Inflammatory macrophage (primary cell): Measurements from ENCODE around the gene TIMP3.
A peak's percentile ranks its signal among the peaks of the same experiment; 100 is the strongest.

Experiments used
- DNase-seq, 2 donors: peaks; one replicate each; pipeline ENCODE4 v3.0.0-alpha.2; 2020 to 2022

Gene TIMP3

DNA sequence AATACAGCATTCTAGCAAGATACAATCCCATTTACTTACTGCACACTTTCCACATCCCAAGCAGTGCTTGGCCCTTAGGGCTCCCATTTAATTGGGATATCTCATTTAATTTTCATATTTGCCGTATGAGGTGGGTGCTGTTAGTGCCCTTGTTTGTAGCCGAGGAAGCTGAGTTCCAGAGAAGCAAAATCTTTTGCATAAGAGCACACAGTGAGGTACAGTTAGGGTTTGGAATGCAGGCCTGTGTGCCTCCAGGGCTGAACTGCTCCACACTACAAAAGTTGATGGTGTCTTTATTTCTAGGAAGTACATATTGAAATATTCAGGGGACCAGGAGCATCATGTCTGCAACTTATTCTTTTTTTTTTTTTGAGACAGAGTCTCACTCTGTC, 15.5 kb upstream of the TIMP3 start:
- no peak for DNase-seq

DNA sequence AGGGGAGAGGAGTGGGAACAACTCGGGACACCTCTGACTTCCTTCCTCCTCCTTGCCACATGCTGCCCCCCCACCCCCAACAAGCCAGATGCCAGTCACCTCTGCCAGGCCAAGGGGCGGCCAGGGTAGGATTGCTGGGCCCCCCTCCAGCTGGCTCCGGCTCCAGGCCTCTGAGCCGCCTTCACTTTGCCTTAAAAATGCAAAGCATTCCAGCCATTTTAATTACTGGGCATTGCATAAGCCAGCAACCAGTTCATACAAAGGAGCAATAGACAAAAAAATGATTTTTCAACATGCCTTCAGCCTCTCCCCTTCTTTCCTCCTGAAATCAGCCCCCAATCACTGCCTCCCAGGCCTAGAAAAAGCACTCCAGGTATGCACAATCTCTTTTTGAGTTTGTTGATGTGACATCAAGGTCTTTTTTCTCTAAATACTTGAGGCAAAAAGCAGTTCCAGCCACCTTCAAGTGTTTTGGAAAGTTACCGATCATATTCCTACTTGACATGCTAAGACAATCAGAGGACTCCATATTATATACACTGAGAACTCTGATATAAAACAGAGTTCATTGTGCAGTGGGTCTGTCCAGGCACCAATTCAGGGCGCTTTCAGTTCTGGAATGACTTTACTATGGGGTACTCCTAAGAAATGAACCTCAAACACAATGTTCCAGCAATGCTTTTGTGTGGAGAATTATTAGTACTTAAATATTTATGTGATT, 12.4 kb upstream of the TIMP3 start:
- no peak for DNase-seq

- DNase-seq: no peak
Observed at GRCh38 chr22:32789797-32790620, 11.5 kb upstream of the TIMP3 start.

DNA sequence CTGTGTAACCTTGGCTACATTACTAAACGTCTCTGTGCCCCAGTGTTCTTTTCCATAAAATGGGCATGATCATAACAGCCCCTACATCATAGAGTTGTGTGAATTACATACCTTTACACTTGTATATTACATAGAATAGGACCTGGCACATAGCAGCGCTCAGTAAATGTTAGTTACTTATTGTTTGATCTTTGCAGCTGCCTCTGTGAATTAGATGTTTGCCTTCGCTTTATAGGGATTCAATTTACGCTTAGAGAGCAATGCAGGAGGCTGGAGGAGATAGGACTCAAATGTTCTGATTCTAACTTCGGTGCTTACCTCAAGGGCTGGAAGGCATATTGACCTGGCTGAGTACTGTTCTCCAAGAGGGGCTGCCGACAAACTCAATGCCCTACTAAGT, 10.4 kb upstream of the TIMP3 start:
- no peak for DNase-seq

DNA sequence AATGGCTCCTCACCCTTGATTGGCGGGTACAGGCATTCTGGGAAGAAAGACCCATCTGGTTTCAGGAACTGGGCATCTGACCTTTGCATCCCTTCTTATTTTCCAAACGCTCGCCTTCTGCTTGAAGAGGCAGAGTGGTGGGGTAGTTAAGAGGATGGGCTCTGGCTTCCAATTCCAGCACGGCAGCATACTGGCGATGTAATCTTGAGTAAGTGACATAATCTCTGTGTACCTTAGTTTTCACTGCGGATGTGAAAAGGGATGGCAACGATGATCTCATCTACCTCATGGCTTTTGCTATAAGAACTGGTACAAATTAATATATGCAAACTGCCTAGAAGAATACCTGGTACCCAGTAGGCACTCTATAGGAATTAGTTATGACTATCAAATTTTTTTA, 10.0 kb upstream of the TIMP3 start:
- DNase-seq: no peak

- DNase-seq: no peak
Observed at GRCh38 chr22:32793589-32793988, 7.9 kb upstream of the TIMP3 start.

DNA sequence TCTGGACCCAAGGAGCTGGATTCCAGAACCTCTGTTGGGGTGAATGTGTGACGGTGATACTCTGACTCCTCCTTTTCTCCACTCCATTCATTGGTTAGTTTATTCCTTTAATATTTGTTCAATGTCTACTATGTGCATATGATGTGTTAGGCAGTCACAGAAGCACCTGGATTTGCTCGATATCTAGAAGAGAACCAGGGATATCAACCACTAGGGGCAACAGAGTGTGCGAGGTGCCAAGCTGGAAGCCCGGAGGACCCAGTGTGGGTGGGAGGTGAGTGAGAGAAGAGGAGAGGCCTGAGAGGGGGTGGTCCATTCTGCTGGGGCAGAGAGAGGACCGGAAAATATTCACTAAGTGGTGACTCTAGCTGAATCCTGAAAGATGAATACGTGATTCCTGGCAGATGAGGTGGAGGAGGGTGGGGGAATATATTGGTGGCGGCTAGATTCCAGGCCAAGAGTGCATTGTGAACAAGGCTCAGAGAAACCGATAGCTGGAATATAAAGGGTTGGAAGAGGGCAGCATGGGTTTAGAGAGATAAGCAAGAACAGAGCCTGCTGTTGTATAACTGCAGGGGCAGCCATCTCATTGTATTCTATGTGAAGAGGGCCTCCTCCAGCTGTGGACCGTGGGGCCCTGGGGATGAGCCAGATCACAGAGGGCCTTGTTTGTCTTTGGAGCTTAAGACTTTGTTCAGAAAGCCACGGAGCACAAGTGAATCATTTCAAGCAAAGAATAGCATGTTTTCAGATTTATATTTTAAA, 6.9 kb upstream of the TIMP3 start:
- no peak for DNase-seq

GRCh38 chr22:32795214-32795596, 6.3 kb upstream of the TIMP3 start:
- DNase-seq: no peak

GRCh38 chr22:32796865-32797573, 4.5 kb upstream of the TIMP3 start:
- DNase-seq: peak; percentile 65 to 79

- no peak for DNase-seq
Observed at GRCh38 chr22:32799496-32799895, 2.0 kb upstream of the TIMP3 start.

GRCh38 chr22:32800158-32800882, 1.2 kb upstream of the TIMP3 start:
- no peak for DNase-seq

DNA sequence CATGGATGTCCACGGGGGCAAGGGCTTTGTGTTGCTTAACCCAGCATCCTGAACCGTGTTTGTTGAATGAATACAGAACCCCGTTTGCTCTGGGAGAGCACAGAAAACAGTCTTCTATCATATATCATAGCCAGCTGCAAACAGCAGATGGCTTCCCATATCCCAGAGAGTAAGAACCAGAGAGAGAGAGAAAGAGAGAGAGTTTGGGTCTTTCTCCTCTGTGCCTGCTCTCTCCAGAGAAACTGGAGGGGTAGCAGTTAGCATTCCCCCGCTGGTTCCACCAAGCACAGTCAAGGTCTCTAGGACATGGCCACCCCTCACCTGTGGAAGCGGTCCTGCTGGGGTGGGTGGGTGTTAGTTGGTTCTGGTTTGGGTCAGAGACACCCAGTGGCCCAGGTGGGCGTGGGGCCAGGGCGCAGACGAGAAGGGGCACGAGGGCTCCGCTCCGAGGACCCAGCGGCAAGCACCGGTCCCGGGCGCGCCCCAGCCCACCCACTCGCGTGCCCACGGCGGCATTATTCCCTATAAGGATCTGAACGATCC, 440 bp upstream of the TIMP3 start:
- DNase-seq: no peak

GRCh38 chr22:32802237-32802765, 796 bp downstream of the TIMP3 start:
- DNase-seq: no peak

DNA sequence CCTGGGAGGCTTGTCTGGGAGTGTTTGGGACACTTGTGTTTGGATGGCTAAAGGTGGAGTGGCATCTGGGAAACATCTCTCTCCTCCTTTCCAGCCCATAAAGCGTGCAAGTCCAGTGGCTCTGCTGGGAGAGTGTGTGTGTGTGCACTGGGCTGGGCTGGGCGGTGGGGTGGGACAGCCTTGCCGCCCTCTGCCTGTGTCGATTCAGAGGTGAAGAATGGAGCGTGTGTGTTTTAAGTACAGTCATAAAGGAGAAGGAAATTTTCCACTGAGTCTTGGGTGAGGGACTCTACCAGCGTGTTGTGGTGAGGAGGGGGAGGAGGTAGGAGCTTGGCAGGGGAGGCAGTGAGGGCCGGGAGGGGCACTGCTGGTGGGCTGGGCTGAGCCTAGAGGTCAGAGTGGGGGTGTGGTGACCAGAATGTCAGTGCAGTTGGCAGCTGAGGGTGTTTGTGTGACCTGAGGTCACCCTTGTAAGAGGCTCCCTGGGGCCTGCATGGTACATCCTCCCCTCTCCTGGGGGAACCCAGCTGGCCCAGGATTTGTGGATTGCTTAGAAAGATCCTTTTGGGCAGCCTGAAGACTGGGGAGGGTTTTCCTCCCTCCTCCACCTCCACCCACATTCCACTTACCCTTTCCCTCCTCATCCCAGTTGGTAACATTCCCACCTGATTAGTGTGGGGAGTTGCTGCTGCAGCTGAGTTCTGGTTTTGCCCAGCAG, 1.7 kb downstream of the TIMP3 start:
- no peak for DNase-seq

DNA sequence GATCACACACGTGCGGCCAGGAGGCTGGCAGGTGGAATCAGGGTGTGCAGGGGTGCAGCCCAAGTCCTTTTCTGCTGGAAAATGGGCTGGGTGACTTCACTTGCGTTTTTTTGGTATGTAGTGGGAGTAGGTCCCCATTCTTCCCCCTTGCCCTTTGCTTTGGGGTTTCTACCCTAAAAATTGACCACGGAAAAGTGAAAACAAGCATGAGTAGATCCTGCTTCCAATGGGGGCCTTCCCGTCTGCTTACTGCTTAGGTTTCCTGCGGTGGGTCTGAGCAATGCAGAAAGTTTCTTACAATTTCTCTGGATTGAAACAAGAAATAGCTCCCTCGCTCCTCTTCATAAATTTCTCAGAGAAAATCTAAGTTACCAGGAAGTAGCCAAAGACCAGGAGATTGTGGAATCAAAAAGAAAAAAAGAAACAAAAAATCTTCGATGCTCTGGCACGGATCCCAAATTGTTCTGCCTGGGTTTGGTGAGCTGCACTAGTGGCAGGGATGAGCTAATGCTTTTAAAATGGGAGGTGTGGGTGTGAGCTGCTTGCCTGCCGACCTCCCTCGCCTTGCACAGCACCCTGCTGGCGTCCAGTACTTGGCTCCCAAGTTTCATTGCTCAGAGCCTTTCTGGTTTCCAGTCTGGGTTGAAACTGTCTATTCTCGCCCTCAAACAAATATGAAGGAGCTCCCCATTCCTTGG, 2.4 kb downstream of the TIMP3 start:
- no peak for DNase-seq

DNA sequence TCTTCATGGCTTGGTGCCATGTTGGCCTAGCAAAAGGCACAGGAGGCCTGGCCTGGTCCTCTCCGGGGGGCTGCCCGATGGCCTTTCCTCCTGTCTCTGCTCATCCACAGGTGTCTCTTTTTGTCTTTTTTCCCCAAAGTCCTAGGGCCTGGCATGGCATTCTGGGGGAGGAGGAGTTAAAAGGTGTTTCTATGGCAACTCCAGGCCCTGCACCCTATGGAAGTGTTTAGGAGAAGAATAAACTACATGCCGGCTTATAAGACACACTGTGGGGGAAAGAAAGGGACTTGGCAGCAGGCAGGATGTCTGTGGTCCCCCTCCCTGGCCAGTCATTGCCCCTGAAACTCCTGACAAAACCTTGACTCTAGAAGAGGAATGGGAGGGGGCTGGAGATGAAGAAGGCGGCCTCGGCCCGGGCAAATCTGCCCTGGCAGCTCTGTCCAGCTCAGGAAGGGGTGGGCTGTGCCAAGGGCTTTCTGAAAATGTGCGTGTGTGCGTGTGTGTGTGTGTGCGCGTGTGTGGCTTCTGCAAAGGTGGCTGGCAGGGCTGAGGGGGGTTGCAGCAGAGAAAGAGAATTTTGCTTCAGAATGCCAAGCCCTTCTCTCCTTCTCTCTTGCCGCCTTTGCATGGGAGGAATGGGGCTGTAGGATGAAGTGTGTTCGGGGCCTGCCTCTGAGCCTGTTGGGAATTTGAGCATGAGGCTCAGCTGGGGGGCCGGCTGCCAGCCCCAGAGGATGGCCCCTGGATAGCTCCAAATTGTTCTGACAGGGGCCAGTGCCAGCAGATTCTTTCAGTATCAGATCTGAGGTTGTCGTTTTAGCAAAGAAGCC, 3.2 kb downstream of the TIMP3 start:
- DNase-seq: no peak

- DNase-seq: no peak
Observed at GRCh38 chr22:32805361-32805881, 3.9 kb downstream of the TIMP3 start.

DNA sequence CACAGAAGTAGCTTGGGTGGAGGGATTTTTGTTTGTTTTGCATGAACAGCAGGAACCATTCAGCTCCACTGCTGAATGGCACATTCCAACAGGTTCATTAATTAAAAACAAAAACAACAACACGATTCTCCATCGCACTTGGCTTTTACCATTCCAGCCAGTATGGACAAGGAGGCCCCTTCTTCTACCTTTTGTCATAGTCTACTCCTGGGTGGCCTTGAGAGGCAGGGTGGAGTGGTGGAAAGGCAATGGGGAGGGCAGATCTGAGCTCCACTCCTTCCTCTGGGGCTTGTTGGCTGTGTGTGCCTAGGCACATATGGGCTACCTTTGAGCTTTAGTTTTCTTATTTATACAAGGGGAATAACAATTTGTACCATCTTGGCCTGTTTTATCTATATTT, 4.8 kb downstream of the TIMP3 start:
- DNase-seq: no peak

- no peak for DNase-seq
Observed at GRCh38 chr22:32808038-32808445, 6.5 kb downstream of the TIMP3 start.
